Neural crest cell (in vitro differentiated cells): ENCODE results near the gene CPVL. TPM values are rescaled to one million over a fixed set of nuclear protein-coding genes. Genes with fewer than 3 reads are reported as not detected.

Source experiments
- DNase-seq: peaks from one replicate; pipeline ENCODE4 v3.0.0; 2021; ENCODE audit warnings: low read depth, mixed read lengths, low spot score
- H3K27ac Mint-ChIP-seq: one replicate; pipeline ENCODE4 v1.8.0; 2021; ENCODE audit warnings: mild to moderate bottlenecking, mixed read lengths; ENCODE audit not compliant: unreplicated experiment
- H3K27me3 Mint-ChIP-seq: 2 replicates; pipeline ENCODE4 v1.8.0; 2021; ENCODE audit warnings: low read depth, mild to moderate bottlenecking, mixed read lengths
- H3K36me3 Mint-ChIP-seq: 2 replicates; pipeline ENCODE4 v1.8.0; 2021; ENCODE audit warnings: low read depth, mild to moderate bottlenecking, mixed read lengths
- H3K4me1 Mint-ChIP-seq: 2 replicates; pipeline ENCODE4 v1.8.0; 2021; ENCODE audit warnings: mixed read lengths
- H3K4me3 Mint-ChIP-seq: one replicate; pipeline ENCODE4 v1.8.0; 2021; ENCODE audit warnings: mild to moderate bottlenecking, mixed read lengths
- H3K9me3 Mint-ChIP-seq: 2 replicates; pipeline ENCODE4 v1.8.0; 2021; ENCODE audit warnings: mixed read lengths
- total RNA-seq: library from RNA; stranded (reverse); gene quantifications from 2 replicates; pipeline ENCODE4 v1.2.1, GENCODE V29; 2021
- TF ChIP-seq, protein P1 (sequence below): fragments of 200-600 bp; sonication (generic); conservative IDR thresholded peaks from 2 replicates; pipeline ENCODE4 v1.5.0; 2021; ENCODE audit warnings: antibody characterized with exemption, mild to moderate bottlenecking

CPVL gene
- total RNA-seq, 1 donor from 2014 or later, result 31.3 TPM

DNA sequence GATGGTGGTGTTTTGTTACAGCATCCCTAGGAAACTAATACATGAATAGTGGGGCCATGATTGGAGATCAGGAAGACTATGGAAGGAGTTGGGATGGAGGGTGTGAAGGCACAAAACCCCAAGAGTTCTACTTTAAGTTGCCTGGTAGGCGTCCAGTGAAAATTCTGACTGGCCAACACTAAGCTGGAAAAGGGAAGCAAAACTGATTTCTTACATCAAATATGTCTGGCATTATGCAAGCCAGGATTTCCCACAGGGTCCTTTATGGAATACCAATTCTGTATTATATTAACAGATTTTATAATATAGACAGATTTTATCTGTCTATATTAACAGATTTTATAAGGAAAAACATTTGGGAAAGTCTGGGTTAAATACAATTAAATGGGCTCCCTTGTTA, 16.2 kb downstream of the CPVL start:
- H3K36me3 Mint-ChIP-seq, result peaks cover 5% of the 10 kb centered on the region
- TF ChIP-seq, protein P1, sequence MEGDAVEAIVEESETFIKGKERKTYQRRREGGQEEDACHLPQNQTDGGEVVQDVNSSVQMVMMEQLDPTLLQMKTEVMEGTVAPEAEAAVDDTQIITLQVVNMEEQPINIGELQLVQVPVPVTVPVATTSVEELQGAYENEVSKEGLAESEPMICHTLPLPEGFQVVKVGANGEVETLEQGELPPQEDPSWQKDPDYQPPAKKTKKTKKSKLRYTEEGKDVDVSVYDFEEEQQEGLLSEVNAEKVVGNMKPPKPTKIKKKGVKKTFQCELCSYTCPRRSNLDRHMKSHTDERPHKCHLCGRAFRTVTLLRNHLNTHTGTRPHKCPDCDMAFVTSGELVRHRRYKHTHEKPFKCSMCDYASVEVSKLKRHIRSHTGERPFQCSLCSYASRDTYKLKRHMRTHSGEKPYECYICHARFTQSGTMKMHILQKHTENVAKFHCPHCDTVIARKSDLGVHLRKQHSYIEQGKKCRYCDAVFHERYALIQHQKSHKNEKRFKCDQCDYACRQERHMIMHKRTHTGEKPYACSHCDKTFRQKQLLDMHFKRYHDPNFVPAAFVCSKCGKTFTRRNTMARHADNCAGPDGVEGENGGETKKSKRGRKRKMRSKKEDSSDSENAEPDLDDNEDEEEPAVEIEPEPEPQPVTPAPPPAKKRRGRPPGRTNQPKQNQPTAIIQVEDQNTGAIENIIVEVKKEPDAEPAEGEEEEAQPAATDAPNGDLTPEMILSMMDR, result no peak
- H3K27ac Mint-ChIP-seq, result no peak overlapping the region
- H3K9me3 Mint-ChIP-seq, result peaks cover 6% of the 10 kb centered on the region
- no peak overlapping the region for H3K4me3 Mint-ChIP-seq
- no peak for DNase-seq
- H3K27me3 Mint-ChIP-seq, result no peaks in the 10 kb centered on the region
- H3K4me1 Mint-ChIP-seq, result peaks cover 28% of the 10 kb centered on the region

DNA sequence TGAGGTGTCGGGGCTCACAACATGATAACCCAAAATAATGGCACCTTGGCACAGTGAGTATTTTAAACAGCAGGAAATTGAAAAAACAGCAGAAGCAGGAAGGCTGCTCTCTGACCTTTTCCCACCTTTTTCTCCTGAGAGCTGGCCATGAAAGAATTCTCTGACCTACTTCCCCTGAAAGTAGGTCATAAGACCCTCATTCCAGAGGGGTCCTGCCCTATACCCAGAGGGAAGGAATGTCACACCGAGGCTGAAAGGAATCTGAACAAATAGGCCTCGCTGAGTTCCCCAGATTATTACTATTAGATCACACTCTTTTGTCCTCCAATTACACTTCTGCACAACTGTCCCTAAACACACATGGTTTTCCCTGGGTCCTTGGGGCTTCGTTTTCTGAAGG, 18.8 kb downstream of the CPVL start:
- H3K4me1 Mint-ChIP-seq, result peaks cover 21% of the 10 kb centered on the region
- H3K4me3 Mint-ChIP-seq, result no peak overlapping the region
- DNase-seq, result no peak
- H3K27ac Mint-ChIP-seq, result no peak overlapping the region
- TF ChIP-seq, protein P1, result no peak
- H3K27me3 Mint-ChIP-seq, result no peaks in the 10 kb centered on the region
- peaks cover 6% of the 10 kb centered on the region for H3K9me3 Mint-ChIP-seq
- peaks cover 5% of the 10 kb centered on the region for H3K36me3 Mint-ChIP-seq

DNA sequence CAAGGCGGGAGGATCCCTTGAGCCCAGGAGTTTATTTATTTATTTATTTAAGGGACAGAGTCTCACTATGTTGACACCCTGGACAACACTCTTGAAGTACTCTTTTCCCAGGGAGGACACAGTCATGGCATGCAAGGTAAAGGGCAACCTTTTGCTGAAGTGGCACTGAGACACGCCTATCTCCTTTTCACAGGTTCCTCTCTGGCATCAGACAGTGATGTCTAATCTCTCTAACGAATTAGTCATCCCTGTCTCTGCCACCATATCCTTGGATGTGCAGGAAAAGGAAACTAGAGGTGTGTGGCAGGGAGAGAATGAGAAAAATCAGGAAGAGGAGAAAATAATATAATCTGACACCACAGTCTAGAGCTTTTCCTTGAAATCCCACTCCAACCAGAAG, 19.5 kb downstream of the CPVL start:
- Mint-ChIP-seq H3K9me3 (peaks cover 6% of the 10 kb centered on the region), H3K4me3 (no peak overlapping the region), H3K36me3 (peaks cover 5% of the 10 kb centered on the region), H3K4me1 (peaks cover 21% of the 10 kb centered on the region), H3K27ac (no peak overlapping the region), H3K27me3 (no peaks in the 10 kb centered on the region)
- TF ChIP-seq, protein P1, result no peak
- no peak for DNase-seq

DNA sequence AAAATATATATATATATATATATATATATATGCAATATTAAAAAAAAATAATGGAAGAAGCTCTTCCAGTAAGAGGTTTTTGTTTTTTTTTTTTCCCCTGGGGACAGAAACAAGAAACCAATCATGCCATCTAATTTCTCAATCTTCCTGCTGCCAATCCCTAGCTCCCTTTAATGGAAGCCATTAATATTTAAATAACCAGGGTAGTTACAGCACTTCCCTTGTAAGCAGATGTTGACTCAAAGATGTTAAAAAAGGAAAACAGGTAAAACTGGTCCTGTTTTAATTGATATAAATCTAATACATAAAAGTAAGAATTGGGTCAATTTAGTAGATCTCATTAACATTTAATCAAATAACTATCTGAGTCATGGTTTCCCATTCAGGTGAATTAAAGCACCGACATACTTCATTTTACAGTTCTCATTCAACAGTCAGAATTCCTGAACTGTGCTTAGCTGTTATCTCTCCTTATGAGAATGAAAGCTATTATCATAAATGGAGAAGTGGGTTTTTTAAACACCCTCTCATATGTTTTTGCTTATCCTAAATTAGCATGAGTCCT, 22.6 kb downstream of the CPVL start:
- H3K36me3 Mint-ChIP-seq, result no peaks in the 10 kb centered on the region
- TF ChIP-seq, protein P1, result no peak
- peaks cover 16% of the 10 kb centered on the region for H3K4me1 Mint-ChIP-seq
- no peak overlapping the region for H3K27ac Mint-ChIP-seq
- DNase-seq, result no peak
- H3K4me3 Mint-ChIP-seq, result no peak overlapping the region
- H3K27me3 Mint-ChIP-seq, result no peaks in the 10 kb centered on the region
- H3K9me3 Mint-ChIP-seq, result no peaks in the 10 kb centered on the region

DNA sequence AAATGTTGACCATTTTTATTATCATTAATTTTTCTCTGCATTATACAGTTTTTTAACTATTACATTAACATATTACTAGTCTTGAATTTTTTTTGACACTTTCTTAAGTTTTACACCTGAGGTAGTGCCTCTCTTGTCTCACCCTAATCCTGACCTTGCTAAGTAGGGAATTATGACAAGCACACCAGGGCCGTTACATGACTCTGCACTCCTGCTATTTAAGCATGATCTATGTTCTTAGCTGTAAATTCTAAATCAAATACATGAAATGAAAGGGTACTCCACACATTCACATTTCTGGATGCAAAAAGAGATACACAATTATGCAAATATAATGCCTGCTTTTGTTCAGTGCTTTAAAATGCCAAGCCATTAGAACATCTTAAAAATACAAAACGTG, 23.6 kb downstream of the CPVL start:
- H3K27me3 Mint-ChIP-seq, result no peaks in the 10 kb centered on the region
- no peaks in the 10 kb centered on the region for H3K36me3 Mint-ChIP-seq
- H3K4me1 Mint-ChIP-seq, result peaks cover 6% of the 10 kb centered on the region
- TF ChIP-seq, protein P1, result no peak
- H3K27ac Mint-ChIP-seq, result no peak overlapping the region
- DNase-seq, result no peak
- no peaks in the 10 kb centered on the region for H3K9me3 Mint-ChIP-seq
- no peak overlapping the region for H3K4me3 Mint-ChIP-seq
